OCI-LY7 (cell line): Measurements from ENCODE around the gene TMEM39B. TPM values are rescaled to one million over a fixed set of nuclear protein-coding genes. Genes with fewer than 3 reads are reported as not detected.

Experiments used
- BruUV-seq: library from RNA; stranded (reverse); fragments of 400-500 nt; replicated peaks from 2 replicates; lab custom pipeline; 2021; lab: Mats Ljungman, UMichigan
- CTCF ChIA-PET: fragments of 300-600 bp; sonication (Branson Sonifier 250); formaldehyde crosslinking; loops from one replicate; lab custom pipeline; 2022; ENCODE audit warnings: antibody characterized with exemption; ENCODE audit not compliant: unreplicated experiment; lab: Charles Lee
- POLR2A ChIA-PET: fragments of 300-600 bp; sonication (Branson Sonifier 250); formaldehyde crosslinking; loops from one replicate; lab custom pipeline; 2022; ENCODE audit warnings: antibody characterized with exemption; lab: Charles Lee
- DNase-seq: peaks from one replicate; pipeline ENCODE4 v3.0.0-alpha.2; 2015; ENCODE audit warnings: low spot score
- H2AFZ ChIP-seq: fragments of 200-600 bp; sonication (generic), shearing (Covaris generic); 2 replicates; pipeline ENCODE4 v1.6.1; 2014; ENCODE audit warnings: mild to moderate bottlenecking, antibody characterized with exemption, low read length, moderate library complexity
- H3K27ac ChIP-seq: fragments of 200-600 bp; sonication (generic); 2 replicates; pipeline ENCODE4 v1.5.1; 2014; ENCODE audit warnings: mixed run types, low read depth, mild to moderate bottlenecking, moderate library complexity, low read length, inconsistent platforms; ENCODE audit not compliant: poor library complexity, severe bottlenecking
- H3K36me3 ChIP-seq: fragments of 200-600 bp; sonication (generic); 2 replicates; pipeline ENCODE4 v1.6.1; 2014; ENCODE audit warnings: mild to moderate bottlenecking, antibody characterized with exemption, low read length, moderate library complexity, mixed read lengths; ENCODE audit not compliant: insufficient read depth
- H3K4me1 ChIP-seq: fragments of 200-600 bp; sonication (generic); 2 replicates; pipeline ENCODE4 v1.5.1; 2014; ENCODE audit warnings: mild to moderate bottlenecking, low read length; ENCODE audit not compliant: insufficient read depth, poor library complexity, severe bottlenecking
- H3K4me2 ChIP-seq: fragments of 200-600 bp; sonication (generic); 2 replicates; pipeline ENCODE4 v1.6.1; 2014; ENCODE audit warnings: mild to moderate bottlenecking, low read length
- H3K4me3 ChIP-seq: fragments of 200-600 bp; sonication (generic); 2 replicates; pipeline ENCODE4 v1.5.1; 2014; ENCODE audit warnings: mild to moderate bottlenecking, low read depth, low read length; ENCODE audit not compliant: poor library complexity, severe bottlenecking
- H3K79me2 ChIP-seq: fragments of 200-600 bp; sonication (generic); 2 replicates; pipeline ENCODE4 v1.6.1; 2016; ENCODE audit warnings: low read depth, mild to moderate bottlenecking, low read length, moderate library complexity, mixed read lengths; ENCODE audit not compliant: insufficient read depth
- H3K9me2 ChIP-seq: fragments of 200-600 bp; sonication (generic); 2 replicates; pipeline ENCODE4 v1.6.1; 2016; ENCODE audit warnings: mild to moderate bottlenecking, low read length, mixed read lengths; ENCODE audit not compliant: insufficient read depth
- H3K9me3 ChIP-seq: fragments of 200-600 bp; sonication (generic); 2 replicates; pipeline ENCODE4 v1.6.1; 2014; ENCODE audit warnings: mild to moderate bottlenecking, mixed run types, low read length, mixed read lengths
- H4K20me1 ChIP-seq: fragments of 200-600 bp; sonication (generic); 2 replicates; pipeline ENCODE4 v1.6.1; 2014; ENCODE audit warnings: mild to moderate bottlenecking, antibody characterized with exemption, low read length, moderate library complexity, mixed read lengths; ENCODE audit not compliant: insufficient read depth
- EZH2phosphoT487 ChIP-seq: fragments of 200-600 bp; sonication (generic); IDR thresholded peaks from 2 replicates; pipeline ENCODE4 v1.6.1; 2018; ENCODE audit warnings: low read depth, borderline replicate concordance, mild to moderate bottlenecking, mixed run types, antibody characterized with exemption, low read length, moderate library complexity, mixed read lengths
- intact Hi-C: fragments of 100-400 bp; cut with micrococcal nuclease; formaldehyde crosslinking; loops from one replicate; pipeline ENCODE4 v1.10.0; 2022; ENCODE audit not compliant: unreplicated experiment
- total RNA-seq, 2 experiments: library from RNA; depleted of rRNA in 1 of 2; stranded (reverse); fragments of >200 nt in 1 of 2; shearing (Covaris generic) in 1 of 2; gene quantifications; 2 replicates each; pipeline ENCODE4 v1.2.3, GENCODE V29; 2014 to 2022
- TF ChIP-seq, protein P1 (sequence below): fragments of 200-600 bp; sonication (generic); conservative IDR thresholded peaks from 2 replicates; pipeline ENCODE4 v1.5.1; 2014; ENCODE audit warnings: mild to moderate bottlenecking, antibody characterized with exemption, low read length, moderate library complexity, mixed read lengths

The TMEM39B gene
- total RNA-seq, 2 experiments from 2014 or later = 11.3 to 35.9 TPM

DNA sequence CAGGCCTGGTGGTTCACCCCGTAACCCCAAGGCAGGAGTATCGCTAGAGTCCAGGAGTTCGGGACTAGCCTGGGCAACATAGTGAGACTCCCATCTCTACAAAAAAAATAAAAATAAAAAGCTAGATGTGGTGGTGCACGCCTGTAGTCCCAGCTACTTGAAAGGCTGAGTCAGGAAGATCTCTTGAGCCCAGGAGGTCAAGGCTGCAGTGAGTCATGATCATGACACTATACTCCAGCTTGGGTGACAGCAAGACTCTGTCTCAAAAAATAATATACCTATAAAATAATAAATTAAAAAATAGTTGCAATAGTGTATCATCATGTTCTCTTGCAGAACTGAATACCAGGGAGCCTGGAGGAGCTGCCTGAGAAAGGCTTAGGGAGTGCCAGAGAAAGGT lies 19.9 kb upstream of the TMEM39B start:
- POLR2A ChIA-PET = interaction anchor here (0.6 to 1.8 kb wide), 3 partner anchors 8 to 212 kb away, joined by 5 read pairs; partner anchors contain the start of gene TMEM39B
- no TSS peak for BruUV-seq
- no peak overlapping the region for H3K4me3 ChIP-seq

DNA sequence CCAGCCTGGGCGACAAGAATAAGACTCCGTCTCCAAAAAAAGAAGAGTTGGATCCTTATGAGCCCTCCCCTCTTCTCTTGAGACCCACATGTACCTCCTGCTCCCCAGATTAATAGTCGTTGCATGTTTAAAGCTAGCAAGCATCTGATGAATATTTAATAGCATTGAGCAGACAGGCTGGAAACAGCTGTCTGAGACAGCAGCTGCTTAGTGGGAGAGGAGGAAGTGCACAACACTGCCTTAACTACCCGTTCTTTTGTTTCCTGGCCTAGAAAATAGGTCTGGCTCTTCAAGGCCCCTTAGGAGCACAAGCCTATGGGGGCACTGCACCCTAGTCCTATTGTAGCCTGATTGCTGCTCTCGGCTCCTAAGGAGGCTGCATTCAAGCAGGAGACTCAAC lies 17.3 kb upstream of the TMEM39B start:
- Histone ChIP-seq H2AFZ (no peak overlapping the region), H3K9me3 (no peaks in the 10 kb centered on the region), H3K4me3 (no peak overlapping the region), H3K36me3 (peaks cover 97% of the 10 kb centered on the region), H3K4me1 (no peaks in the 10 kb centered on the region), H3K4me2 (no peak overlapping the region), H3K9me2 (no peaks in the 10 kb centered on the region), H3K79me2 (no peaks in the 10 kb centered on the region), H3K27ac (no peak overlapping the region), H4K20me1 (no peaks in the 10 kb centered on the region)
- no peak for DNase-seq
- TF ChIP-seq EZH2phosphoT487 = no peak
- TF ChIP-seq, protein P1, sequence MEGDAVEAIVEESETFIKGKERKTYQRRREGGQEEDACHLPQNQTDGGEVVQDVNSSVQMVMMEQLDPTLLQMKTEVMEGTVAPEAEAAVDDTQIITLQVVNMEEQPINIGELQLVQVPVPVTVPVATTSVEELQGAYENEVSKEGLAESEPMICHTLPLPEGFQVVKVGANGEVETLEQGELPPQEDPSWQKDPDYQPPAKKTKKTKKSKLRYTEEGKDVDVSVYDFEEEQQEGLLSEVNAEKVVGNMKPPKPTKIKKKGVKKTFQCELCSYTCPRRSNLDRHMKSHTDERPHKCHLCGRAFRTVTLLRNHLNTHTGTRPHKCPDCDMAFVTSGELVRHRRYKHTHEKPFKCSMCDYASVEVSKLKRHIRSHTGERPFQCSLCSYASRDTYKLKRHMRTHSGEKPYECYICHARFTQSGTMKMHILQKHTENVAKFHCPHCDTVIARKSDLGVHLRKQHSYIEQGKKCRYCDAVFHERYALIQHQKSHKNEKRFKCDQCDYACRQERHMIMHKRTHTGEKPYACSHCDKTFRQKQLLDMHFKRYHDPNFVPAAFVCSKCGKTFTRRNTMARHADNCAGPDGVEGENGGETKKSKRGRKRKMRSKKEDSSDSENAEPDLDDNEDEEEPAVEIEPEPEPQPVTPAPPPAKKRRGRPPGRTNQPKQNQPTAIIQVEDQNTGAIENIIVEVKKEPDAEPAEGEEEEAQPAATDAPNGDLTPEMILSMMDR = no peak
- ChIA-PET POLR2A (interaction anchor here (0.6 to 1.6 kb wide), 5 partner anchors 11 to 90 kb away, joined by 3 to 5 read pairs (median 3); no protein-coding TSS in a partner anchor), CTCF (interaction anchor here (0.6 kb wide), 1 partner anchor 391 kb away, joined by 3 read pairs; no protein-coding TSS in a partner anchor)
- intact Hi-C loops = no loop called here
- no TSS peak for BruUV-seq

More for the DNA sequence above, 19.9 kb upstream of the TMEM39B start:
- CTCF ChIA-PET = no interaction called here
- Histone ChIP-seq H3K4me2 (no peak overlapping the region), H4K20me1 (no peaks in the 10 kb centered on the region), H2AFZ (no peak overlapping the region), H3K79me2 (no peaks in the 10 kb centered on the region), H3K27ac (no peak overlapping the region), H3K9me2 (no peaks in the 10 kb centered on the region), H3K9me3 (no peaks in the 10 kb centered on the region), H3K4me1 (no peaks in the 10 kb centered on the region), H3K36me3 (peaks cover 95% of the 10 kb centered on the region)
- intact Hi-C loops = no loop called here
- DNase-seq = no peak
- TF ChIP-seq, protein P1 = no peak
- no peak for TF ChIP-seq EZH2phosphoT487

DNA sequence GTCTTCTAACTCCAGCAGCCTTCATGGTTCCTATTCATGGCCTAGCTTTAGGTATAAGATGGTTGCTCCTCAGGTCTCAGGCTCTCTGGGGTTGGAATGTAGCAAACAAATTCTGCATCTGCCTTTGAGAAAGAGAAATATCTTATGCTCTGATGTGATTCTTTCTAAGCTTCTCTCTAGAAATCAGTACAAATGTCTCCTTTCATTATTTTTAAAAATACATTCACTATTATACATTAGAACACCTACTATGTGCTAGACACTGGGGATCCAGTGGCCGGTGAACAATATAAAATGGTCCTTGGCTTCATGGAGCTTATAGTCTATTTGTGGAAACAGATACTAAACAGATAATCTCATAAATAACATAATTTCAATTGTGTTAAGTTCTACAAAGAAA lies 16.1 kb upstream of the TMEM39B start:
- ChIA-PET CTCF (no interaction called here), POLR2A (interaction anchor here (0.8 to 1.6 kb wide), 6 partner anchors 10 to 91 kb away, joined by 3 to 5 read pairs (median 4); no protein-coding TSS in a partner anchor)
- Histone ChIP-seq H3K9me2 (no peaks in the 10 kb centered on the region), H3K27ac (no peak overlapping the region), H3K4me3 (no peak overlapping the region), H3K36me3 (peaks cover 97% of the 10 kb centered on the region), H3K4me1 (no peaks in the 10 kb centered on the region), H2AFZ (no peak overlapping the region), H4K20me1 (no peaks in the 10 kb centered on the region), H3K9me3 (no peaks in the 10 kb centered on the region), H3K79me2 (no peaks in the 10 kb centered on the region), H3K4me2 (no peak overlapping the region)
- no TSS peak for BruUV-seq
- intact Hi-C loops = no loop called here
- no peak for TF ChIP-seq EZH2phosphoT487
- TF ChIP-seq, protein P1 = no peak
- no peak for DNase-seq
